ENCODE results near the gene VPS50. TPM values are rescaled to one million over a fixed set of nuclear protein-coding genes. Genes with fewer than 3 reads are reported as not detected.

VPS50 gene, protein sequence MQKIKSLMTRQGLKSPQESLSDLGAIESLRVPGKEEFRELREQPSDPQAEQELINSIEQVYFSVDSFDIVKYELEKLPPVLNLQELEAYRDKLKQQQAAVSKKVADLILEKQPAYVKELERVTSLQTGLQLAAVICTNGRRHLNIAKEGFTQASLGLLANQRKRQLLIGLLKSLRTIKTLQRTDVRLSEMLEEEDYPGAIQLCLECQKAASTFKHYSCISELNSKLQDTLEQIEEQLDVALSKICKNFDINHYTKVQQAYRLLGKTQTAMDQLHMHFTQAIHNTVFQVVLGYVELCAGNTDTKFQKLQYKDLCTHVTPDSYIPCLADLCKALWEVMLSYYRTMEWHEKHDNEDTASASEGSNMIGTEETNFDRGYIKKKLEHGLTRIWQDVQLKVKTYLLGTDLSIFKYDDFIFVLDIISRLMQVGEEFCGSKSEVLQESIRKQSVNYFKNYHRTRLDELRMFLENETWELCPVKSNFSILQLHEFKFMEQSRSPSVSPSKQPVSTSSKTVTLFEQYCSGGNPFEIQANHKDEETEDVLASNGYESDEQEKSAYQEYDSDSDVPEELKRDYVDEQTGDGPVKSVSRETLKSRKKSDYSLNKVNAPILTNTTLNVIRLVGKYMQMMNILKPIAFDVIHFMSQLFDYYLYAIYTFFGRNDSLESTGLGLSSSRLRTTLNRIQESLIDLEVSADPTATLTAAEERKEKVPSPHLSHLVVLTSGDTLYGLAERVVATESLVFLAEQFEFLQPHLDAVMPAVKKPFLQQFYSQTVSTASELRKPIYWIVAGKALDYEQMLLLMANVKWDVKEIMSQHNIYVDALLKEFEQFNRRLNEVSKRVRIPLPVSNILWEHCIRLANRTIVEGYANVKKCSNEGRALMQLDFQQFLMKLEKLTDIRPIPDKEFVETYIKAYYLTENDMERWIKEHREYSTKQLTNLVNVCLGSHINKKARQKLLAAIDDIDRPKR
- 40.3 and 43.4 TPM in 2 replicates for total RNA-seq

GRCh38 chr7:93231799-93232672 lies at the start of gene VPS50:
VPS50 (plus strand) TSS chr7:93232366; CDS start chr7:93232468, 102 bp downstream.

GRCh38 chr7:93226310-93226709 lies 5.9 kb upstream of the VPS50 start, which contains the start of gene HEPACAM2:
HEPACAM2 (minus strand) TSS chr7:93226469.

Other genes with a start within 250 kb of the VPS50 start
- gene SAMD9, start 114.4 kb upstream of the VPS50 start, total RNA-seq = 15.8 and 16.8 TPM in 2 replicates
- 24.3 and 26.5 TPM in 2 replicates for gene SAMD9L, start 84.0 kb upstream of the VPS50 start, total RNA-seq
- gene HEPACAM2, start 5.9 kb upstream of the VPS50 start, total RNA-seq = not detected in 2 replicates

All from thoracic aorta endothelial cell (primary cell).